ENCODE measurements around the gene RFX4. TPM values are rescaled to one million over a fixed set of nuclear protein-coding genes. Genes with fewer than 3 reads are reported as not detected.
A peak's percentile ranks its signal among the peaks of the same experiment; 100 is the strongest.

RFX4 gene
- total RNA-seq, 4 donors from 2014 or later, result not detected

DNA sequence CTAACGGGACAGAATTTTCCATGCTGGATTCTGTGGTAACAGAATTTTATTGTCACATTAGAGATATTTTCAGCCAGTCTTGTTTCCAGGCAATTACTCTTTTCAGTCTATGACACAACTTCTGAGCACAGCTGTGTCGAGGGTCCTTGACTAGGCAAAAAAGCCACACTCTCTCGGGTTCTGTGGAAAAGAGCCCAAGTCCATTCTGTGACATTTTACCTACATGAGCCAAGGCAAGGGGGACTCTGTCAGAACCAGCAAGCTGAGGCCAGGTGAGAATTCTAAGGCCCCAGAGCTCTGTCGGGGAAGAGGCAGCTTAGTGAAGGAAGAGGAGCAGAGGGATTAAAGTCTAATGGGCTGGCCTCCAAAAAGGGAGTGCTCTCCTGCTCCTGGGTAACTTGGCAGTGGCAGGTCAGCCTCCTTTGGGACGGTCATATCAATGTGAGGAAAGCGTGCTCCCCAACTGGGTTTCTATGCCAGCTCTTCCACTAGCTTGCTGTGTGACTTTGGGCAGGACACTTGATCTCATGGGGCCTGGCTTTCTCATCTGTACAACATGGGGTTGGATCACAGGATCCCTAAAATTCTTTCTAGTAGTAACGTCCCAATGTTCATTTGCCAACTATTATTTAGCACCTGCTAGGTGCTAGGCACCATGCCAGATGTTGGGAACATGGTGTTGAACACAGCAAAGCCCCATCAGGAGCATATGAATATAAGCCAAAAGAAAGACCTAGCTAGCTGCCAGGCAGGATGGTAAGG lies 175.7 kb downstream of the RFX4 start:
- DNase-seq, result peak; percentile 68
- H3K27me3 ChIP-seq, result no peaks in the 10 kb centered on the region
- no peak overlapping the region for H3K4me3 ChIP-seq
- H3K36me3 ChIP-seq, result no peaks in the 10 kb centered on the region
- intact Hi-C loops (cut with DNase I; ENCODE audit: low total_unique reads) (no loop called here), in situ Hi-C loops (cut with MboI; ENCODE audit: low pct_ligation_motif_present in 1 of 4, low pct_unique_long_range_greater_than_20kb in 1 of 4, low sequenced_read_pairs in 3 of 4) (no loop called here)
- H3K4me1 ChIP-seq, result peaks cover 5 to 25% (median 12%) of the 10 kb centered on the region in 4 donors
- no peaks in the 10 kb centered on the region for H3K9me3 ChIP-seq
- WGBS, 2 donors (ENCODE audit: low coverage in 1 of 2), result 55 to 61% methylated on average over 2 to 7 of the region's 7 CpGs
- H3K27ac ChIP-seq, result peak overlapping the region; percentile 19 to 57 (median 48)
- TF ChIP-seq POLR2AphosphoS5 (IDR thresholded peaks at IDR 0.05) (peak in 1 of 3 donors; percentile 17), POLR2A (IDR thresholded peaks at IDR 0.05) (no peak)

DNA sequence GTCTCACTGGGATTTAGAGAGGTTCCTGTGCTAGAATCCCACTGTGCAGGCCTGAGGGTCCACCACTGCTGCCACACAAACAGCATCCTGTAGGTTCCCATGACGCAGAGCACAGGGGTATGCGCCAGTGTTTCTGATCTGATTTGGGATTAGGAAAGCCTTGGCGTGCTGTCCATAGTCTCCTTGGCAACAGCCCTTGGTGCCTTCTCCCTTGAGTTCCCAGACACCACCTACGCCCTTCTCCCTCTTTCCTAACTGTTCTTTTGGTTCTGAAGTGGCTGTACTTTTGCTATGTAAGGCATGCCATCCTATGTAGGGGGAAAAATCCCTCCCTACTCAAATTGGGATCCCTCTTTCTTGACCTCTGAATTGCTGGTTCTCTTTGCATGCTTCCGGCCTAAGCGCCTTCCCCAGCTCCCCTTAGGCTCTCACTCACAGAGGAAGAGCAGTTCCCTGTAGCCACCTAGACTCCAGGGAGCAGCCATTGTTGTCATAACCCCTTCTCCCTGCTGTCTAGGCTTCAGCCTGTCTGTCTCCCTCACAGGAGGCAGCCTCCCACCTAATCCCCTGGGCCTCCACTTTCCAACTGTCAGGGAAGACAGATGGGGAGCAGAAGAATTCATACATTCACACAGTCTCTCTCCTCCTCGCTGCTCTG lies 176.9 kb downstream of the RFX4 start:
- Histone ChIP-seq H3K36me3 (no peaks in the 10 kb centered on the region), H3K27me3 (no peaks in the 10 kb centered on the region), H3K4me3 (no peak overlapping the region), H3K4me1 (peaks cover 5 to 25% (median 12%) of the 10 kb centered on the region in 4 donors), H3K27ac (peak overlapping the region; percentile 1 to 57 (median 34)), H3K9me3 (no peaks in the 10 kb centered on the region)
- in situ Hi-C loops (cut with MboI; ENCODE audit: low pct_ligation_motif_present in 1 of 4, low pct_unique_long_range_greater_than_20kb in 1 of 4, low sequenced_read_pairs in 3 of 4) (no loop called here), intact Hi-C loops (cut with DNase I; ENCODE audit: low total_unique reads) (no loop called here)
- DNase-seq, result no peak
- TF ChIP-seq POLR2AphosphoS5 (IDR thresholded peaks at IDR 0.05), result no peak
- no peak for TF ChIP-seq EP300 (IDR thresholded peaks at IDR 0.05; ENCODE audit: low read depth)
- no peak for TF ChIP-seq POLR2A (IDR thresholded peaks at IDR 0.05)
- TF ChIP-seq, protein P1, sequence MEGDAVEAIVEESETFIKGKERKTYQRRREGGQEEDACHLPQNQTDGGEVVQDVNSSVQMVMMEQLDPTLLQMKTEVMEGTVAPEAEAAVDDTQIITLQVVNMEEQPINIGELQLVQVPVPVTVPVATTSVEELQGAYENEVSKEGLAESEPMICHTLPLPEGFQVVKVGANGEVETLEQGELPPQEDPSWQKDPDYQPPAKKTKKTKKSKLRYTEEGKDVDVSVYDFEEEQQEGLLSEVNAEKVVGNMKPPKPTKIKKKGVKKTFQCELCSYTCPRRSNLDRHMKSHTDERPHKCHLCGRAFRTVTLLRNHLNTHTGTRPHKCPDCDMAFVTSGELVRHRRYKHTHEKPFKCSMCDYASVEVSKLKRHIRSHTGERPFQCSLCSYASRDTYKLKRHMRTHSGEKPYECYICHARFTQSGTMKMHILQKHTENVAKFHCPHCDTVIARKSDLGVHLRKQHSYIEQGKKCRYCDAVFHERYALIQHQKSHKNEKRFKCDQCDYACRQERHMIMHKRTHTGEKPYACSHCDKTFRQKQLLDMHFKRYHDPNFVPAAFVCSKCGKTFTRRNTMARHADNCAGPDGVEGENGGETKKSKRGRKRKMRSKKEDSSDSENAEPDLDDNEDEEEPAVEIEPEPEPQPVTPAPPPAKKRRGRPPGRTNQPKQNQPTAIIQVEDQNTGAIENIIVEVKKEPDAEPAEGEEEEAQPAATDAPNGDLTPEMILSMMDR (IDR thresholded peaks at IDR 0.05), result no peak
- 86 to 100% methylated on average over 6 to 7 of the region's 7 CpGs for WGBS, 2 donors (ENCODE audit: low coverage in 1 of 2)

DNA sequence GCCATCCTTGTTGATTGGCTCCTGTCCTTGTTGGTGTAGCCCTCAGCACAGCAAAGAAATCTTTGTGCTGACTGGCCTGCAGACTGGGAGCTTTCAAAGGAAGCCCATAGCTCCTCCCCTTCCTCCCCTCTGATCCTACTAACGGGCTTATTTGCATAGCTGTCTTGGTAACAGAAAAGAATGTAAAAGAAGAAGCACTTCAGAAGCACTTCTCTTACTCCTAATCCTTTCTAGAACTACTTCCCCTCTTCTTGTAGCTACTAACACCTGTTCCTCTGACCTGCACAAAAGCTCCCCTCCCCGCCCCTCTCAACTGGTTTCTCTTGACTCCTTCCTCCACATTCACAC lies 177.4 kb downstream of the RFX4 start:
- intact Hi-C loops (cut with DNase I; ENCODE audit: low total_unique reads) (no loop called here), in situ Hi-C loops (cut with MboI; ENCODE audit: low pct_ligation_motif_present in 1 of 4, low pct_unique_long_range_greater_than_20kb in 1 of 4, low sequenced_read_pairs in 3 of 4) (no loop called here)
- Histone ChIP-seq H3K27ac (peak overlapping the region in 3 of 4 donors; percentile 19 to 57 (median 35)), H3K27me3 (no peaks in the 10 kb centered on the region), H3K36me3 (no peaks in the 10 kb centered on the region), H3K4me3 (no peak overlapping the region), H3K4me1 (peaks cover 5 to 25% (median 12%) of the 10 kb centered on the region in 4 donors), H3K9me3 (no peaks in the 10 kb centered on the region)
- 29 to 42% methylated on average over 2 of the region's 2 CpGs for WGBS, 2 donors (ENCODE audit: low coverage in 1 of 2)
- DNase-seq, result peak; percentile 31
- TF ChIP-seq POLR2AphosphoS5 (IDR thresholded peaks at IDR 0.05) (peak in 2 of 3 donors; percentile 11 to 66), EP300 (IDR thresholded peaks at IDR 0.05; ENCODE audit: low read depth) (no peak)

DNA sequence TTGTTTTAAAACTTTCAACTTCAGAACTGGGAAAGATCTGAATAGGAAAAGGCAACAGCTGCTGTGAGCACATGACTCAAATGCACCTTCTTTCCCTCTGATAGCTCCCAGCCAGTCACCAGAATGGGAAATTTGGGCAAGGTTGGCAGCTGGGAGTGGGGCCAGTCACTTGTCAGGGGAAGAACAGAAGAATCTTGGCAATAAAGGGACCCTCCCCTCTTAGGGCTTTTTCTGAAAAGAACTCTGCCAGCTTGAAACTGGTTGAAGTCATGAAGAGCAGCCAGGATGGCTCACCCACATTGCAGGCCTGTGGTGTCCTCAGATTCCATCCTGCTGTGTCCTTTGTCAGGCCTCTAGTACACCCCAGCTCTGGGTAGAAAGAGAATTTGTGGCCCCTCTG lies 181.4 kb downstream of the RFX4 start:
- no peak for DNase-seq
- intact Hi-C loops (cut with DNase I; ENCODE audit: low total_unique reads) (no loop called here), in situ Hi-C loops (cut with MboI; ENCODE audit: low pct_ligation_motif_present in 1 of 4, low pct_unique_long_range_greater_than_20kb in 1 of 4, low sequenced_read_pairs in 3 of 4) (no loop called here)

DNA sequence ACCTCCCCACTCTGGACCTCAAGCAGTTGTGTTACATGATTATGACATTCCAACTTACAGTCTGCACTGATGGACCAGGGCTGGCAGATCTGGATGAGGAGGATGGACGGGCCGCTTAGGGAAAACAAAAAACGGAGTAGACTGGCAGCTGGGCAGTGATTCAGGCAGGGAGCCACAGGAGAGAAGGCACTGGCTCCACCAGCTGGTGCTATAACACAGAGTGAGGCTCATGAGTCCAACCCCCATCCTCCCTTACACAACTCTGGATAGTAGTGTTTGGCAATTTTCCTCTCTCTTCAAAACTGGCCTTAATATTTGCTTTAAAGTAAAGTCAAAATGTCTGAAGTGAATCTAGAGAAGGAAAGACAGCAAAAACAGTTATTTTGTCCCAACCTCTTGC lies 181.9 kb downstream of the RFX4 start:
- DNase-seq, result no peak
- no peaks in the 10 kb centered on the region for H3K36me3 ChIP-seq
- no peaks in the 10 kb centered on the region for H3K9me3 ChIP-seq
- H3K4me1 ChIP-seq, result peaks cover 0 to 5% (median 2%) of the 10 kb centered on the region in 4 donors
- H3K27ac ChIP-seq, result no peak overlapping the region
- H3K27me3 ChIP-seq, result no peaks in the 10 kb centered on the region
- intact Hi-C loops (cut with DNase I; ENCODE audit: low total_unique reads) (no loop called here), in situ Hi-C loops (cut with MboI; ENCODE audit: low pct_ligation_motif_present in 1 of 4, low pct_unique_long_range_greater_than_20kb in 1 of 4, low sequenced_read_pairs in 3 of 4) (no loop called here)
- no peak overlapping the region for H3K4me3 ChIP-seq
- TF ChIP-seq POLR2AphosphoS5 (IDR thresholded peaks at IDR 0.05) (no peak), POLR2A (IDR thresholded peaks at IDR 0.05) (no peak), EP300 (IDR thresholded peaks at IDR 0.05; ENCODE audit: low read depth) (no peak)
- TF ChIP-seq, protein P1 (IDR thresholded peaks at IDR 0.05), result no peak
- WGBS, 2 donors (ENCODE audit: low coverage in 1 of 2), result 80 to 95% methylated on average over 1 to 3 of the region's 3 CpGs

More for the DNA sequence above, 181.4 kb downstream of the RFX4 start:
- no peak for TF ChIP-seq EP300 (IDR thresholded peaks at IDR 0.05; ENCODE audit: low read depth)
- TF ChIP-seq, protein P1 (IDR thresholded peaks at IDR 0.05), result no peak
- TF ChIP-seq POLR2A (IDR thresholded peaks at IDR 0.05), result no peak
- no peak for TF ChIP-seq POLR2AphosphoS5 (IDR thresholded peaks at IDR 0.05)
- Histone ChIP-seq H3K4me1 (peaks cover 0 to 10% (median 3%) of the 10 kb centered on the region in 4 donors), H3K9me3 (no peaks in the 10 kb centered on the region), H3K4me3 (no peak overlapping the region), H3K27me3 (no peaks in the 10 kb centered on the region), H3K27ac (no peak overlapping the region), H3K36me3 (no peaks in the 10 kb centered on the region)
